Measurements from ENCODE around the gene CYP3A7. TPM values are rescaled to one million over a fixed set of nuclear protein-coding genes. Genes with fewer than 3 reads are reported as not detected.
A peak's percentile ranks its signal among the peaks of the same experiment; 100 is the strongest.

Gene CYP3A7
- total RNA-seq, 2 donors from 2014 or later: 1.3 TPM; not detected in 1

DNA sequence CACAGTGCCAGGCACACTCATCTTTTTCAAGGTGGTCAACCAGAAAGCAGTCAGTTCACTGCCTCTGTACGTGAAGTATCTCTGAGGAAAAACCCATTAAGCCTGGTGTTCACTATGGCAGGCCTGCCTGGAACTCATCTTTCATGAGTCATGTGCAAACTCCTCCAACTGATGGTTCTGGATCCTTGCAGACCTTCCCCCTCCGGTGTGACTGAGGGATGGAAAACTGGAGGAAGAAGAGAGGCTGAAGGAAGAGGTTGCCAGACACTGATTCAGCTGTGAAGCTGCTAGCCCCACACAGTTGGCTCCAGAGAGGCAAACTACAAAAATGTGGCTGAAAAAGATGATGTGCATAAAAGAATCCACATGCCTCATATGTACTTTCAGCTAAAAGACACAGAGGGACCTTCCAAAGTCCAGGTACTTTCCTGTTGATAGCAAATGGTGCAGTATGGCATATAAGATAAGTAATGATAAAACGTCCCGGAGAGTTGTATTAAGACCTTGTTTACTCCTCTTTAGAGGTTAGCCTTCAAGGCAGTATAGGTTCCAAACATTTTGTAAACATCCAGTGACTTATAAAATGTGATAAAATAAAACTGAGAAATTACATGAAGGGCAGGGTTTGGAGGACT, 57.9 kb downstream of the CYP3A7 start:
- peak overlapping the region in 2 of 4 donors; percentile 74 to 78 for H3K27ac ChIP-seq
- H3K4me1 ChIP-seq: peaks cover 40% of the 10 kb centered on the region
- 50 to 55% methylated on average over 4 of the region's 4 CpGs for WGBS, 2 donors
- DNase-seq (no peak), ATAC-seq (no peak)
- H3K27me3 ChIP-seq: no peaks in the 10 kb centered on the region
- H3K36me3 ChIP-seq (replicated peaks in 1 of 2; ENCODE audit: insufficient read depth in 1 of 2, low read depth in 2 of 2): peaks cover 12 to 15% of the 10 kb centered on the region in 2 donors
- intact Hi-C loops (cut with DNase I): no loop called here
- H3K4me3 ChIP-seq: no peak overlapping the region
- no peaks in the 10 kb centered on the region for H3K9me3 ChIP-seq
- TF ChIP-seq POLR2A (IDR thresholded peaks at IDR 0.05) (no peak), CTCF (IDR thresholded peaks at IDR 0.05) (no peak)

DNA sequence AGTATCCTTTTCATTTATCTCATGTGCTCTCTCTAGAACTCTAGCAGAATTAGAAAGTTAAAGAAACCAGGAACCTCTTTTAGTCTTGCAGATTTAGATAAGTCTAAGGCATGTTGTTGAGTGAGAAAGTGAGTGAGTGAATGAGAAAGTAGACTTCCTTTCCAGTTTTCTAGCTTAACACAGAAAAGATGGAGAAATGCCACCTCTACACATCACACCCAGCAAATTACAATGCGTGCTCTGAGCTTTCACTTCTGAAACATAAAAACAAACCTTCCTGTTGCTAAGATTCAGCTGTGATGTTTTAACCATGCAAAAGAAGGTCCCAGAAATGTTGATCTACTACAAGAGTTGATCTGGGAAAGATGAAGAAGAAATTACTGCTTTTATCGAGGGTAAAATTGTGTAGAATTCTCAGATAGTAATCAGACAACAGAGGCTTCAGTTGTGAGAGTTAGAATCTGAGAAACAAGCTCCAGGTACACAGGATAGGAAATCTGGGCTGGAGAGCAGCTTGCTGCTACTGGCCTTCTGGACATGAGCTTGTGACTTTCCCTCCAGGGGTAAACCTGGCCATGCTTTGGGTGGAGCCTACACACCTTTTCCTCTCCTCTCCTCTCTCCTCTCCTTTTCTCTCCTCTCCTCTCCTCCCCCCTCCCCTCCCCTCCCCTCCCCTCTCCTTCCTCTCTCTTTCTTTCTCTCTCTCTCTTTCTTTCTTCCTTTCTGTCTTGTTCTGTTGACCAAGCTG, 59.8 kb downstream of the CYP3A7 start:
- H3K36me3 ChIP-seq (replicated peaks in 1 of 2; ENCODE audit: insufficient read depth in 1 of 2, low read depth in 2 of 2): peaks cover 12 to 19% of the 10 kb centered on the region in 2 donors
- H3K4me3 ChIP-seq: no peak overlapping the region
- TF ChIP-seq CTCF (IDR thresholded peaks at IDR 0.05): no peak
- TF ChIP-seq POLR2A (IDR thresholded peaks at IDR 0.05): no peak
- no peaks in the 10 kb centered on the region for H3K27me3 ChIP-seq
- H3K9me3 ChIP-seq: no peaks in the 10 kb centered on the region
- H3K4me1 ChIP-seq: peaks cover 40% of the 10 kb centered on the region
- ATAC-seq (no peak), DNase-seq (no peak)
- H3K27ac ChIP-seq: no peak overlapping the region
- WGBS, 2 donors: 80 to 92% methylated on average over 2 of the region's 2 CpGs
- intact Hi-C loops (cut with DNase I): no loop called here

- intact Hi-C loops (cut with DNase I): no loop called here
- ATAC-seq (no peak), DNase-seq (no peak)
- Histone ChIP-seq H3K4me3 (no peak overlapping the region), H3K27ac (no peak overlapping the region), H3K9me3 (no peaks in the 10 kb centered on the region), H3K36me3 (replicated peaks in 1 of 2; ENCODE audit: insufficient read depth in 1 of 2, low read depth in 2 of 2) (peaks cover 12 to 21% of the 10 kb centered on the region in 2 donors), H3K27me3 (no peaks in the 10 kb centered on the region), H3K4me1 (peaks cover 25% of the 10 kb centered on the region)
- TF ChIP-seq CTCF (IDR thresholded peaks at IDR 0.05): no peak
- TF ChIP-seq POLR2A (IDR thresholded peaks at IDR 0.05): no peak
- 80 to 88% methylated on average over 7 of the region's 7 CpGs for WGBS, 2 donors
These were observed 62.4 kb downstream of the CYP3A7 start for GRCh38 chr7:99672573-99672972.

DNA sequence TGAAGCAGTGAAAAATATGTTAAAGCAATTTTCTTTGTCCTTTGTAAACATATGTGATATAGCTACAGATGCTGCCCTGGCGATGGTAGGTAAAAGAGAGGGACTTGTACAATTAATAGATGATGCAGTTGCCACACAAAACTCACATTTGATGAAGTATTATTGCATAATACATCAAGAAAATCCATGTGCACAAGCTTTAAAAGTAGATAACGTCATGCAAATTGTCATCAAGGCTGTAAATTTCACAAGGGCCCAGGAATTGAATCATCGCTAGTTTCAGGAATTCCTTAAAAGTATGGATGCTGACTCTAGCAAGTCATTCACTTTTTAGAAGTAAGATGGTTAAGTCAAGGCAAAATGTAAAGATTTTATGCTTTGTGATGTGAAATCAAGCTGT, 65.2 kb downstream of the CYP3A7 start:
- Histone ChIP-seq H3K9me3 (no peaks in the 10 kb centered on the region), H3K36me3 (replicated peaks in 1 of 2; ENCODE audit: insufficient read depth in 1 of 2, low read depth in 2 of 2) (peaks cover 19 to 25% of the 10 kb centered on the region in 2 donors), H3K27me3 (no peaks in the 10 kb centered on the region), H3K27ac (no peak overlapping the region), H3K4me1 (peaks cover 5% of the 10 kb centered on the region), H3K4me3 (no peak overlapping the region)
- intact Hi-C loops (cut with DNase I): no loop called here
- ATAC-seq (no peak), DNase-seq (no peak)
- 91 to 93% methylated on average over 3 of the region's 3 CpGs for WGBS, 2 donors
- TF ChIP-seq POLR2A (IDR thresholded peaks at IDR 0.05) (no peak), CTCF (IDR thresholded peaks at IDR 0.05) (no peak)
